Thyroid gland (tissue), 4 donors: ENCODE measurements around the gene TNF.

ENCODE experiments used
- POLR2A ChIP-seq, 2 donors: fragments of 450-650 bp; IDR thresholded peaks; one replicate each; pipeline ENCODE4 v1.6.1; 2017; ENCODE audit warnings: antibody characterized with exemption in 2 of 2, mild to moderate bottlenecking in 2 of 2, moderate library complexity in 1 of 2
- TF ChIP-seq, protein P1 (sequence below), 6 experiments: fragments of 200-600 bp in 3 of 6; fragments of 450-650 bp in 3 of 6; sonication (generic) in 3 of 6; IDR thresholded peaks; one replicate each; pipeline ENCODE4 v1.5.1; 2016 to 2019; ENCODE audit warnings: antibody characterized with exemption in 6 of 6, mild to moderate bottlenecking in 2 of 6, inconsistent platforms in 1 of 6, moderate library complexity in 1 of 6

DNA sequence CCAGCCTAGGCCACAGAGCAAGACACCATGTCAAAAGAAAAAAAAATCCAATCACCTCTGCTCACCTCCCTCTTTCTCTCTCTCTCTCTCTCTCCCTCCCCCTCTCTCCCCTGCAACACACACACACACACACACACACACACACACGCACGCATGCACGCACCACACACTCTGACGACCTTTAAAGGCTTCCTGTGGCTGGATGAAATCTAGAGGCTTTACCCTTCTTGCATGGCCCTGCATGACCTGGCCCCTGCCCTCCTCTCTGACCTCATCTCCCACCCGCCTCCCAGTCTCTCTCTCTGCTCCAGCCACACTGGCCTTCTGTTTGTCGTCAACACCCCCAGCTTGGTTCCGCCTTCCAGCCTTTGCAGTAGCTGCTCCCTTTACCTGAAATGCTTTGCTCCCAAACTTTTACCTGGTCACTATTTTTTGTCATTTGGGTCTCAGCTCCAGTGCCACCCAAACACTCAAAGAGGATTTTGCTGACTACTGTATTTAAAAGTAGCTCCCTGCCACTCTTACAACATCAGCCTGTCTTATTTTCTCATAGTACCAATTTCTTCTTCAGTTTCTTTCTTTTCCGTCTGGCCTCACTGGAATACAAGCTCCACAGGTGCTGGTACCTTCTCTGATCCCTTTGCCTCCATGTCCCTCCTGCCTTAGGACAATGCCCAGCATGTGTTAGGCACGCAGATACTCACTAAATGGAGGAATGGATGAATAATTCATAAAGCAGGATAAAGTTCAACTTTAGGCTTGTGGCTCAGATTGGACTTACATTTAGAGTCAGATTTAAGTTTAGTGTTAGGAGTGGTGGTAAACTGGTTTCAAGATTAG lies 7.6 kb upstream of the TNF start:
- TF ChIP-seq, protein P1, sequence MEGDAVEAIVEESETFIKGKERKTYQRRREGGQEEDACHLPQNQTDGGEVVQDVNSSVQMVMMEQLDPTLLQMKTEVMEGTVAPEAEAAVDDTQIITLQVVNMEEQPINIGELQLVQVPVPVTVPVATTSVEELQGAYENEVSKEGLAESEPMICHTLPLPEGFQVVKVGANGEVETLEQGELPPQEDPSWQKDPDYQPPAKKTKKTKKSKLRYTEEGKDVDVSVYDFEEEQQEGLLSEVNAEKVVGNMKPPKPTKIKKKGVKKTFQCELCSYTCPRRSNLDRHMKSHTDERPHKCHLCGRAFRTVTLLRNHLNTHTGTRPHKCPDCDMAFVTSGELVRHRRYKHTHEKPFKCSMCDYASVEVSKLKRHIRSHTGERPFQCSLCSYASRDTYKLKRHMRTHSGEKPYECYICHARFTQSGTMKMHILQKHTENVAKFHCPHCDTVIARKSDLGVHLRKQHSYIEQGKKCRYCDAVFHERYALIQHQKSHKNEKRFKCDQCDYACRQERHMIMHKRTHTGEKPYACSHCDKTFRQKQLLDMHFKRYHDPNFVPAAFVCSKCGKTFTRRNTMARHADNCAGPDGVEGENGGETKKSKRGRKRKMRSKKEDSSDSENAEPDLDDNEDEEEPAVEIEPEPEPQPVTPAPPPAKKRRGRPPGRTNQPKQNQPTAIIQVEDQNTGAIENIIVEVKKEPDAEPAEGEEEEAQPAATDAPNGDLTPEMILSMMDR (IDR thresholded peaks at IDR 0.05): no peak
- TF ChIP-seq POLR2A (IDR thresholded peaks at IDR 0.05): no peak
